ENCODE data around the gene AOAH.

The AOAH gene

GRCh38 chr7:36464271-36464670, 260.0 kb downstream of the AOAH start:
- H3K4me3 ChIP-seq (ENCODE audit: low read length): no peak overlapping the region
- H3K27ac ChIP-seq (ENCODE audit: low read depth, low read length): no peak overlapping the region
- no peaks in the 10 kb centered on the region for H3K36me3 ChIP-seq (ENCODE audit: control insufficient read depth, insufficient read depth, low read length)
- no peak overlapping the region for H3K9ac ChIP-seq (ENCODE audit: low read length)
- no peaks in the 10 kb centered on the region for H3K4me1 ChIP-seq (ENCODE audit: control insufficient read depth, insufficient read depth, low read length)
- H3K27me3 ChIP-seq (ENCODE audit: control insufficient read depth, insufficient read depth, low read length): no peaks in the 10 kb centered on the region
